GM19351 (cell line): Measurements from ENCODE around the gene COPZ1.

Experiments used
- ATAC-seq: cut with Tn5 transposase; IDR thresholded peaks from one replicate; pipeline ENCODE4 v1.9.1; 2021; ENCODE audit warnings: mild to moderate bottlenecking, moderate library complexity; ENCODE audit not compliant: unreplicated experiment

The COPZ1 gene

DNA sequence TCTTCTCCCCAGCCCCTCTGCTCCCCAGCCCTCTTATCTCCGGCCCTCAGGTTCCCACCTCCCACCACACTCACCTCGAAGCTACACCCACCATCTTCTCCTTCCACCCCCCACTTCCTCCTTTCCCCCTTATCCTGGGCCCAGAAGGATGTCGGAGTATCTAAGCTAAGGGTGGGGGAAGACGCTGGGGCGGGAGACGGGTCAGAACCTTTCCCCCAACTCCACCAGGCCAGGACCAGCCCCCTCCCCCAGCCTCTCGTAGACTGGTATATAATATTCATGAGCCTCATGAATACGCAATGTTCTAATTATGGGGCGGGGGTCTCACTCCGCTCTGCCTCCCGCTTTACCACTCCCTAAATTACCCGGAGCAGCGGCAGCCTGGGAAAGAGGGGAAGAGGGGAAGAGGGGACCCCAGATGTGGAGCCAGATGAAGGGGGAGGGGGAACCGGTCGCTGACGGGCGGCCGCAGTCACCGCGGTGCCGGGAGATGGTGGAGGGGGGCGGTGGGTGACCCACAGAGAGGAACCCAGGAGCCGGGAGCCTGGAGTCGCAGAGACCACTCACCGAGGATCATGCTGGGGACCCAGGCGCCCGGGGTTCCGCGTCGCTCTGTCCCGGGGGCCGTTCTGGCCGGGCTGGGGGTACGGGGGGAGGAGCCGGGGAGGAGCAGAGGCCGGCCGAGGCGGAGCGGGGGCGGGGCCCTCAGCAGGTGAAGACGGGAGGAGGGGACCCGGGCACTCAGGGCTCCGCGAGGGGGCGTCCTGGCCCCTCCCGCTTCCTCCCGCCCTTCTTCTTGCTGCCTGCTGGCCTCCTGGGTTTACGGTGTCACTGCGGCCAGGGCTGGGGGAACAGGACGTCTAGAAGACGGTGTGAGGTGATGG is 66.0 kb downstream of the COPZ1 start:
- ATAC-seq: peak; percentile 69

DNA sequence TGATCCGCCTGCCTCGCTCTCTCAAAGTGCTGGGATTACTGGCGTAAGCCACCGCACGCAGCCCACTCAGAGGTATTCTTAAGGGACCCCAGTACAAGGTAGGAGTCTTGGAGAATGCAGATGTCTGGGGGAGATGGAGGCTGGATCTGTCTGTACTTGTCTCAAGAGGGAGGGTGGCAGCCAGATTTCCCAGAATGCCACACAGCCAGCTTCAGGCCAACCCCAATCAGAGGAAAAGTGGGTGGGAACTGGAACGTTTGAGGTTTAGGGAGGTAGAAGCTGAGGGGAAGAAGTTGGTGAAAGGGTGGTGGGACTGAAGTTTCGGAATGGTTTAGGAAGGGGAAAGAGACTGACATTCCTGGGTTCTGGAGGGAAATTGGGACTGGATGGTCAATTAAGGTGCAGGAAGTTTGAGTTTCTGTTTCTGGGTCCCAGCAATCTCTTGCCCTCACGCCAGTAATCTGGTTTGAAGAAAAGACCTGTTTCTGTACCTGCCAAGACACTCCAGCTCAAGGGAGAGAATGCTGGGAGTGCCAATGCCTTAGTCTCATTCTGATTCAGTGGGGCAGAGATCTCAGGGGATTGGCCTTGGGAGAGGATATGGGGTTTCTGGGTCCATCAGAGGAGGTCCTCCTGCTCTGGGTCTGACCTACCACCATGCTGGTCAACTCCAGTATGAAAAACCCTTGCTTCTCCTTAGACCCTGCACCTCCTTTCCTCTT is 67.7 kb downstream of the COPZ1 start:
- ATAC-seq: no peak

DNA sequence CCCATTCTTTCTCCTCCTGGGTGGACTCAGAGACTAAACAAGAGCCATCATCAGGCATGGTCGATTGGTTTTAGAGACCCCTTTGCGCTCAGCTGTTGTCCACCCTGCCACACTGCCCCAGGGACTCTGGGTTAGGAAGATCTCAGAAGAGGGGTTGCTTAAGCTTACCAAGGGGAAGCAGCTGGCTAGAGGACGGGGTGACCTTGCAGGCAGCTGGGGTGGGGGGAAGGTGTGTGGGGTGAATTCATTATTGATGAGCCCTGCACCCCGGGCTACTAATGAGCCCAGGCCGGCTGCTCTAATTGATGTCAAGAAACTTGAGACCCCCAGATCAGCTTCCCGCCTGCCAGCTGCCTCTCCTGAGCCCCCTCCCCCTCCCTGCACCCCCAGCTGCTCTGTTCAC is 68.3 kb downstream of the COPZ1 start:
- no peak for ATAC-seq

DNA sequence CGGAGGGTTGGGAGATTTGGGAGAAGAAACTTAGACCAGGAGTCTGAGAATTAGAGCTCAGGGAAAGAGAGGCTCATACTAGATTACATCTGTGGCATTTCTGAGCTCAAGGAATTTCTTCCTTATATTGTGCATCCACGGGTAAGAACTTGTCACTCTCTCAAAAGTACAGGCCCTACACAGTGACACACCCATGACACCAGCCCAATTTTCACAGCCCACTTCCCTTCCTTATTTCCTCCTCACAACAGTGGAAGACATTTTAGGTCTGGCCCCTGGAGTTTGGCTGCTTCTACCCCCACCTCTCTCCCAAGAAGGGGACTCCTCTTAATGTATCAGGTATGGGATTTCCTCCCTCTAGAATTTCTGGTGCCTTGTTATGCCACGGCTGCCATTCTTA is 68.8 kb downstream of the COPZ1 start:
- no peak for ATAC-seq

DNA sequence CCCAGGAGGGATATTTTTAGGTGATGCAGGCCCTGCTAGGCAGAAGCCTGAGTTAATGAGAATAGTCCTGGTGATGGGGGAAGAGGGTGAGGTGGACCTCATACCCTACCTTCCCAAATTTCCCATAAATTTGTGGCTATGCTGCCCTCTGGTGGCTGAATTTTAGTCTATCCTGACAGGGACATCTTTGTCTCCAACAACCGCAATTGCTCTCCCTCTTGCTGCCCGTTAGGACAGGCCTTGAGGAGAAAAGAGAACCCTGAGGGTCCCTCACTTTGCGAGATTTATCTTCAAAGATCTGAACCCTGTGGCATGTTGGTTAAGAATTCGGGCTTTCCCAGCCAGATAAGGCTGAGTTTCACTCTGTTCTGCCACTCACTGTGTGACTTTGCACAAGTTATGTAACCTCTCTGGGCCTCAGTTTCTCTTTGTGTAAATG is 69.4 kb downstream of the COPZ1 start:
- ATAC-seq: no peak

DNA sequence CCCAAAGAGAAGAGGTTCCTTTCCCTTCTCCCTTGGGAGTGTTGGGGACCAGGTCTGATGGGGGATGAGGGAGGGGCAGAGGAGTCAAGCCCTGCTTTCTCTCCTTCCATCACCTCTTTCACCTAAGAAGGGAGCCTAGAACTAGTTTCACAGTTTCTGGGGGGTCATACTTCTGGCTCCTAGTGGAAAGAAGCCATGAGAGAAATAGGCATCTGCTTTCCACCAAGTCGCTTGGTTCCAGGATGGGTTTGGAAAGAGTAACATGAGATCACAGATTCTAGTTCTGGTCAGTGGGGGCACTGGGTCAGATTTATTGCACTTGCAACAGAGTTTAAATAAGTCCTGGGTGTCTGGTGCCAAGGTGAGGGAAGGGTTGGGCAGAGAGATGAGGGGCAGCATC is 70.1 kb downstream of the COPZ1 start:
- ATAC-seq: no peak

DNA sequence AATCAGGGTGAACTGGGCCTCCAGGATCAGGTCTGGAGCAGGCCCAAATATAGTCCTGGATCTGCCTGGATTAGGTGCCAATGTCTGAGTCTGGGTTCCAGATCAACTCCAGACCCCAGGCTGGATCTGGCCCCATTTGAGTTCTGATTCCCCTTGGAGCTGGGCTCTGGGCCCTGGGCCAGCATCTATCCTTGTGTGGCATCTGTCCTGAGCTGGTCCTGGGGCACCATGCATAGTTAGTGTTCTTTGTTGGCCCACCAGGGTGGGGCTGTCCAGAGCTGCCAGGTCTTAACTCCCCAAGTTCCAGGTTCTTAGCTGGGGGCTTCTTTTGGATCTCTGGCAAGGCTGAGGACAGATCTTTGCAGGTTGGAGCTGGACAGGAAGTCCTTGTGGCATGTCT is 70.6 kb downstream of the COPZ1 start:
- ATAC-seq: no peak

DNA sequence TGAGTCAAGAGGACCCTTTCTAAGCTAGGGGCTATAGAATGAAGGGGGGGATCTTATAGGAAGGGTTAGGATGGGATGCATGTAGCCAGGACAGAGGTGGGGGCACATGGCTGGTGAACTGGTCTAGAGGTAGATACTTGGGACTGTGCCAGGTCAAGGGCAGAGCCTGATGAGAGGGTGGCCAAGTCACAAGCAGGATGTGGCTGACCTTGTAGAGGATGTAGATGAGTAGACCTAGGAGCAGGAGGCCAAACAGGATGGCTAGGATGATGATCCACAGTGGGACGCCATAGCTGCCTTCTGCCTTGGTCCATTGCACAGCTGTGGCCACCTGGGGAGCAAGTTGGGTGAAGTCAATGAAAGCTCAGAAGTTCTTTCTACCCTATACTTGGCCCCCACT is 72.2 kb downstream of the COPZ1 start:
- no peak for ATAC-seq

DNA sequence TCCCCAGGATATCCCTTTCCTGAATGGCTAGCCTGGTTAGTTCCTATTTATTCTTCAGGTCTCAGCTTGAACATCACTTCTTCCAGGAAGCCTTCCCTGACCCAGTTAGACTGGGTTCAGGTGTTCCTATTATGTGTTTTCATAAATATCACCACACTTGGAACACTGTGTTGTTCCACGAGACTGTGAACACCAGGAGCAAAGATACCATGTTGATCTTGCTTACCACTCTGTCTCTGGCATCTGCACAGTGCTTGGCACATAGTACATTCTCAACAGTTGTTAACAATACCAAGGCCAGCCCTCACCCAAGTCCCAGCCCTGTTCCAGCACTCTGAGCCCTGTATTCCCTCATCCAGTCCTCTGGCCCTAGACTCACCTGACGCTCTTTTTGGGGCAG is 73.3 kb downstream of the COPZ1 start:
- no peak for ATAC-seq

DNA sequence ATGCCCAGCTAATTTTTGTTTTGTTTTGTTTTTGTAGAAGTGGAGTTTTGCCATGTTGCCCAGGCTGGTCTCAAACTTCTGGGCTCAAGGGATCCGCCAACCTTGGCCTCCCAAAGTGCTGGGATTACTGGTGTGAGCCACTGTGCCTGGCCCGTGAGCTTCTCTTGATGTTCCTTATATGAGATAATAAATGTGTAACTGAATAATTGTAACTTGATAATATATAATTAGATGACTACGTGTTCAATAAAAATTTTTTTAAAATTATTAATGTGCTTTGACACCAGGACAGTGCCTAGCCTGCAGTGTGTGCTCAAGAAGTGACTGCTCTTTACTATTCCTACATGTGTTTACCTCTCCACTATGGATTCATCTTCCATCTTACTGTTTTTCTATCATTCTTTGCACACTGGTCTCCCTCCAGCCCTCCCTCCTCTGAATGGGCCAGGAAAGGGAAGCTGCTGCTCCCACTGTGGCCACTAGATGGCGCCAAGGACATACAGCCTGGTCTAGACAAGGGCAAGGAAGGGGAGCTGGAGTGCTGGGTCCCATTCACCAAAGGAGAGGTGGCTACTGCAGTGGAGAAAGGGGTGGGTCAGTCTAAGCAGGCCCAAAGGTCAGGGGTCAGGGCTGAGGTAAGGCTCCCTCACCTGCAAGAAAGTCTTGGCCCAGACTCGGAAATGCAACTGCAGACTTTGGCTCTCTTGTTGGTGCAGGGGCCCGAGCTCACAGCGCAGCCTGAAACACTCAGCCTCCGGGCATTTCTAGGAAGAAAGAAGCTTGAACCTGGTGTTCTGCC is 74.3 kb downstream of the COPZ1 start:
- ATAC-seq: no peak

DNA sequence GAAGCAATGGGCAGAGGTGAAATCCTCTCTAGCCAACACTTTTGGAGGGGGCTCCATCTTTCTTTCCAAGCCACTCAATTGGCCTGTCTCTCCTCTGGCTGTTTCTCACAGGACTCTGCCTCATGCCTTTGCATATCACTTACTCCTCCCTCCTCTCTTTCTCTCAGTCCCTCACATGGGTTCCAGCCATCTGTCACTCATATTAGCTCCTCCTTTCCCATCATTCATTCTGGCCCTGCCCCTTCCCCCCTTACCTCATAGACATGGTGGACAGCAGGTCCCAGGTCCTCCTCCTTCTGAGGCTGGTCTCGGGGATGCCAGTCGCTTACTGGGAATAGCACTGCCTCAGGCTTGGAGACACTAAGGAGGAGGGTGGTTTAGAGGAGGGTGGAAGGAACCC is 76.2 kb downstream of the COPZ1 start:
- ATAC-seq: no peak
